GM23338 (cell line): ENCODE data around the gene DISP3. TPM values are rescaled to one million over a fixed set of nuclear protein-coding genes. Genes with fewer than 3 reads are reported as not detected.

Experiments used
- ATAC-seq: fragments of 200-7000 bp; cut with Tn5 transposase; 3 replicates; pipeline ENCODE4 v1.9.1; 2020
- DNase-seq: peaks from one replicate; pipeline ENCODE4 v3.0.0-alpha.2; 2015; ENCODE audit warnings: low spot score
- H2AFZ ChIP-seq: fragments of 200-600 bp; sonication (generic); 2 replicates; pipeline ENCODE4 v1.8.0; 2016; ENCODE audit warnings: antibody characterized with exemption, mild to moderate bottlenecking, moderate library complexity
- H3F3A ChIP-seq: fragments of 200-600 bp; sonication (generic); replicated peaks from 2 replicates; pipeline ENCODE4 v1.8.0; 2017; ENCODE audit warnings: antibody characterized with exemption, mixed run types, low read depth
- H3K27ac ChIP-seq: fragments of 200-600 bp; sonication (generic); 2 replicates; pipeline ENCODE4 v1.6.1; 2016; ENCODE audit warnings: low read depth
- H3K27me3 ChIP-seq: fragments of 200-600 bp; sonication (generic); 2 replicates; pipeline ENCODE4 v1.8.0; 2016; ENCODE audit warnings: mild to moderate bottlenecking, mixed run types, moderate library complexity; ENCODE audit not compliant: insufficient read depth
- H3K36me3 ChIP-seq: fragments of 200-600 bp; sonication (generic); 2 replicates; pipeline ENCODE4 v1.8.0; 2016; ENCODE audit warnings: mild to moderate bottlenecking; ENCODE audit not compliant: insufficient read depth
- H3K4me1 ChIP-seq: fragments of 200-600 bp; sonication (generic); 2 replicates; pipeline ENCODE4 v1.8.0; 2016; ENCODE audit warnings: mild to moderate bottlenecking, moderate library complexity; ENCODE audit not compliant: insufficient read depth
- H3K4me2 ChIP-seq: fragments of 200-600 bp; sonication (generic); 2 replicates; pipeline ENCODE4 v1.7.1; 2017; ENCODE audit warnings: mixed run types
- H3K4me3 ChIP-seq: fragments of 200-600 bp; sonication (generic); 2 replicates; pipeline ENCODE4 v1.6.1; 2016; ENCODE audit warnings: mixed run types
- H3K79me2 ChIP-seq: fragments of 200-600 bp; sonication (generic); replicated peaks from 2 replicates; pipeline ENCODE4 v1.8.0; 2017; ENCODE audit warnings: mild to moderate bottlenecking; ENCODE audit not compliant: insufficient read depth
- H3K9me2 ChIP-seq: fragments of 200-600 bp; sonication (generic); 2 replicates; pipeline ENCODE4 v1.8.0; 2017; ENCODE audit not compliant: insufficient read depth
- H4K20me1 ChIP-seq: fragments of 200-600 bp; sonication (generic); replicated peaks from 2 replicates; pipeline ENCODE4 v1.8.0; 2017; ENCODE audit warnings: mild to moderate bottlenecking; ENCODE audit not compliant: insufficient read depth
- H3K27ac Mint-ChIP-seq: 2 replicates; pipeline ENCODE4 v1.8.0; 2020; ENCODE audit warnings: inconsistent platforms, mild to moderate bottlenecking, moderate library complexity, mixed read lengths
- H3K27me3 Mint-ChIP-seq: 3 replicates; pipeline ENCODE4 v1.8.0; 2022; ENCODE audit warnings: low read depth, mild to moderate bottlenecking, moderate library complexity, mixed read lengths, inconsistent platforms; ENCODE audit not compliant: insufficient read depth, poor library complexity
- H3K36me3 Mint-ChIP-seq: 3 replicates; pipeline ENCODE4 v1.8.0; 2021; ENCODE audit warnings: low read depth, mild to moderate bottlenecking, inconsistent platforms, moderate library complexity, mixed read lengths
- H3K4me1 Mint-ChIP-seq: 3 replicates; pipeline ENCODE4 v1.8.0; 2020; ENCODE audit warnings: mild to moderate bottlenecking, inconsistent platforms, mixed read lengths
- H3K4me3 Mint-ChIP-seq: 3 replicates; pipeline ENCODE4 v1.8.0; 2021; ENCODE audit warnings: moderate library complexity, mild to moderate bottlenecking, inconsistent platforms, mixed read lengths
- H3K9me3 Mint-ChIP-seq: 3 replicates; pipeline ENCODE4 v1.8.0; 2020; ENCODE audit warnings: moderate library complexity, mild to moderate bottlenecking, inconsistent platforms, mixed read lengths
- CREB1 ChIP-seq: fragments of 250-450 bp; sonication (Bioruptor Pico); IDR thresholded peaks from 2 replicates; pipeline ENCODE4 v1.5.0; 2020; ENCODE audit warnings: low read depth, mild to moderate bottlenecking, moderate library complexity
- EZH2 ChIP-seq: fragments of 200-600 bp; sonication (generic); IDR thresholded peaks from one replicate; pipeline ENCODE4 v1.8.0; 2017; ENCODE audit warnings: antibody characterized with exemption, mild to moderate bottlenecking, low read depth; ENCODE audit not compliant: unreplicated experiment
- JUNB ChIP-seq: IDR thresholded peaks from one replicate; pipeline ENCODE4 v1.6.1; 2016; ENCODE audit warnings: antibody characterized with exemption; ENCODE audit not compliant: unreplicated experiment
- STAT1 ChIP-seq: IDR thresholded peaks from one replicate; pipeline ENCODE4 v1.6.1; 2016; ENCODE audit warnings: antibody characterized with exemption; ENCODE audit not compliant: unreplicated experiment
- ZNF331 ChIP-seq: fragments of 250-450 bp; sonication (Bioruptor Pico); IDR thresholded peaks from 2 replicates; pipeline ENCODE4 v1.5.0; 2020; ENCODE audit warnings: low read depth, mild to moderate bottlenecking, moderate library complexity
- ZNF462 ChIP-seq: fragments of 250-450 bp; sonication (Bioruptor Pico); IDR thresholded peaks from 2 replicates; pipeline ENCODE4 v1.5.0; 2020; ENCODE audit warnings: mild to moderate bottlenecking, moderate library complexity
- polyA plus RNA-seq: library from polyadenylated mRNA; unstranded; fragments of >200 nt; fragmentation: Nextera tagmentation; extraction: Ambion mirVana; gene quantifications from 2 replicates; pipeline ENCODE4 v1.2.1, GENCODE V29; 2016
- total RNA-seq: library from RNA; depleted of rRNA; stranded (reverse); fragments of >200 nt; shearing (Covaris generic); gene quantifications from 2 replicates; pipeline ENCODE4 v1.2.3, GENCODE V29; 2014

DISP3 gene
- total and polyA plus RNA-seq, 2 experiments from 2014 or later = 3.2 to 11.1 TPM

- no peaks in the 10 kb centered on the region for H4K20me1 ChIP-seq
- no peaks in the 10 kb centered on the region for H3K79me2 ChIP-seq
- H3K36me3 ChIP-seq = no peaks in the 10 kb centered on the region
- no peaks in the 10 kb centered on the region for H3F3A ChIP-seq
- H3K27ac Mint-ChIP-seq = no peak overlapping the region
- no peaks in the 10 kb centered on the region for H3K9me3 Mint-ChIP-seq
- no peak overlapping the region for H3K4me3 ChIP-seq
- no peak overlapping the region for H3K4me3 Mint-ChIP-seq
- H2AFZ ChIP-seq = no peak overlapping the region
- no peak overlapping the region for H3K4me2 ChIP-seq
- peaks cover 2% of the 10 kb centered on the region for H3K27me3 Mint-ChIP-seq
- no peaks in the 10 kb centered on the region for H3K36me3 Mint-ChIP-seq
- TF ChIP-seq CREB1 (CRISPR knock-in tag) = no peak
- no peak for TF ChIP-seq ZNF462 (CRISPR knock-in tag)
- TF ChIP-seq ZNF331 (CRISPR knock-in tag) = no peak
- TF ChIP-seq EZH2 = no peak
- no peaks in the 10 kb centered on the region for H3K27me3 ChIP-seq
- ATAC-seq (no peak), DNase-seq (no peak)
- no peak overlapping the region for H3K27ac ChIP-seq
- peaks cover 13% of the 10 kb centered on the region for H3K4me1 Mint-ChIP-seq
- H3K4me1 ChIP-seq = no peaks in the 10 kb centered on the region
- no peaks in the 10 kb centered on the region for H3K9me2 ChIP-seq
Measured at GRCh38 chr1:11429935-11430334, 49.0 kb upstream of the DISP3 start.

- no peak overlapping the region for H3K4me2 ChIP-seq
- H3F3A ChIP-seq = no peaks in the 10 kb centered on the region
- no peak for TF ChIP-seq ZNF462 (CRISPR knock-in tag)
- no peak for TF ChIP-seq STAT1
- no peak for TF ChIP-seq EZH2
- no peak for TF ChIP-seq JUNB
- no peak overlapping the region for H3K27ac ChIP-seq
- Mint-ChIP-seq H3K27ac (no peak overlapping the region), H3K36me3 (no peaks in the 10 kb centered on the region), H3K9me3 (no peaks in the 10 kb centered on the region), H3K27me3 (peaks cover 7% of the 10 kb centered on the region), H3K4me1 (peaks cover 7% of the 10 kb centered on the region; the same call in 2 of the 3 replicates), H3K4me3 (no peak overlapping the region)
- no peaks in the 10 kb centered on the region for H3K9me2 ChIP-seq
- H3K4me1 ChIP-seq = no peaks in the 10 kb centered on the region
- ATAC-seq = no peak
- H3K36me3 ChIP-seq = no peaks in the 10 kb centered on the region
- no peaks in the 10 kb centered on the region for H3K27me3 ChIP-seq
- H3K79me2 ChIP-seq = no peaks in the 10 kb centered on the region
- no peak overlapping the region for H3K4me3 ChIP-seq
- no peak for DNase-seq
- no peak overlapping the region for H2AFZ ChIP-seq
- H4K20me1 ChIP-seq = no peaks in the 10 kb centered on the region
Measured at GRCh38 chr1:11431941-11432507, 46.9 kb upstream of the DISP3 start.
